ENCODE results near the gene KRT72. TPM values are rescaled to one million over a fixed set of nuclear protein-coding genes. Genes with fewer than 3 reads are reported as not detected.

Gene KRT72
- total RNA-seq, 2 donors from 2014 or later = 0.25 TPM; not detected in 1

GRCh38 chr12:52641468-52641867 is 40.2 kb upstream of the KRT72 start:
- intact Hi-C loops (cut with DNase I) = no loop called here

GRCh38 chr12:52637299-52637698 is 36.0 kb upstream of the KRT72 start:
- Histone ChIP-seq H3K4me3 (no peak overlapping the region), H3K9me3 (no peaks in the 10 kb centered on the region), H3K27me3 (no peaks in the 10 kb centered on the region), H3K27ac (no peak overlapping the region), H3K36me3 (no peaks in the 10 kb centered on the region), H3K9ac (ENCODE audit: low read depth in 2 of 2, low read length in 2 of 2) (no peak overlapping the region), H3K4me1 (no peaks in the 10 kb centered on the region)
- TF ChIP-seq CTCF (IDR thresholded peaks at IDR 0.05) = no peak
- no peak for DNase-seq
- intact Hi-C loops (cut with DNase I) = no loop called here

More at GRCh38 chr12:52641468-52641867, 40.2 kb upstream of the KRT72 start:
- Histone ChIP-seq H3K9ac (ENCODE audit: low read depth in 2 of 2, low read length in 2 of 2) (no peak overlapping the region), H3K36me3 (no peaks in the 10 kb centered on the region), H3K27me3 (no peaks in the 10 kb centered on the region), H3K27ac (no peak overlapping the region), H3K4me3 (no peak overlapping the region), H3K9me3 (no peaks in the 10 kb centered on the region), H3K4me1 (no peaks in the 10 kb centered on the region)
- no peak for DNase-seq
- TF ChIP-seq CTCF (IDR thresholded peaks at IDR 0.05) = no peak

- intact Hi-C loops (cut with DNase I) = no loop called here
- no peaks in the 10 kb centered on the region for H3K4me1 ChIP-seq
- no peaks in the 10 kb centered on the region for H3K27me3 ChIP-seq
- H3K9ac ChIP-seq (ENCODE audit: low read depth in 2 of 2, low read length in 2 of 2) = no peak overlapping the region
- H3K9me3 ChIP-seq = no peaks in the 10 kb centered on the region
- H3K36me3 ChIP-seq = no peaks in the 10 kb centered on the region
- no peak overlapping the region for H3K27ac ChIP-seq
- no peak overlapping the region for H3K4me3 ChIP-seq
- no peak for TF ChIP-seq CTCF (IDR thresholded peaks at IDR 0.05)
- DNase-seq = no peak
Observed at GRCh38 chr12:52636592-52637258, 35.5 kb upstream of the KRT72 start.

- no peak overlapping the region for H3K4me3 ChIP-seq
- no peak overlapping the region for H3K27ac ChIP-seq
- TF ChIP-seq CTCF (IDR thresholded peaks at IDR 0.05) = no peak
- intact Hi-C loops (cut with DNase I) = no loop called here
- DNase-seq = no peak
- no peak overlapping the region for H3K9ac ChIP-seq (ENCODE audit: low read depth in 2 of 2, low read length in 2 of 2)
- H3K4me1 ChIP-seq = no peaks in the 10 kb centered on the region
- no peaks in the 10 kb centered on the region for H3K36me3 ChIP-seq
- no peaks in the 10 kb centered on the region for H3K27me3 ChIP-seq
- no peaks in the 10 kb centered on the region for H3K9me3 ChIP-seq
Observed at GRCh38 chr12:52636189-52636588, 34.9 kb upstream of the KRT72 start.

- no peak overlapping the region for H3K9ac ChIP-seq (ENCODE audit: low read depth in 2 of 2, low read length in 2 of 2)
- H3K36me3 ChIP-seq = no peaks in the 10 kb centered on the region
- no peak for TF ChIP-seq CTCF (IDR thresholded peaks at IDR 0.05)
- H3K27me3 ChIP-seq = no peaks in the 10 kb centered on the region
- DNase-seq = no peak
- no peak overlapping the region for H3K4me3 ChIP-seq
- H3K4me1 ChIP-seq = no peaks in the 10 kb centered on the region
- intact Hi-C loops (cut with DNase I) = no loop called here
- H3K9me3 ChIP-seq = no peaks in the 10 kb centered on the region
- H3K27ac ChIP-seq = no peak overlapping the region
Observed at GRCh38 chr12:52634266-52635056, 33.2 kb upstream of the KRT72 start.
